Left ventricle myocardium inferior (tissue), 1 donor: ENCODE data around the gene ACBD5. TPM values are rescaled to one million over a fixed set of nuclear protein-coding genes. Genes with fewer than 3 reads are reported as not detected.
"Not testable (repeated sequence)": the region's sequence is repeated elsewhere in the genome, so short reads cannot be mapped to it uniquely, and the experiment has no call there.

ENCODE experiments used
- DNase-seq: peaks from one replicate; pipeline ENCODE4 v3.0.0-alpha.2; 2020
- H3K27ac ChIP-seq: fragments of 200-600 bp; replicated peaks from 2 replicates; pipeline ENCODE4 v1.8.0; 2021
- H3K27me3 ChIP-seq: fragments of 200-600 bp; 2 replicates; pipeline ENCODE4 v1.8.0; 2021; ENCODE audit warnings: low read depth
- H3K36me3 ChIP-seq: fragments of 200-600 bp; 2 replicates; pipeline ENCODE4 v1.8.0; 2021
- H3K4me1 ChIP-seq: fragments of 200-600 bp; 2 replicates; pipeline ENCODE4 v1.8.0; 2021
- H3K4me3 ChIP-seq: fragments of 200-600 bp; 2 replicates; pipeline ENCODE4 v1.8.0; 2021; ENCODE audit warnings: mild to moderate bottlenecking, moderate library complexity
- H3K9me3 ChIP-seq: fragments of 200-600 bp; replicated peaks from 2 replicates; pipeline ENCODE4 v1.8.0; 2021
- intact Hi-C: fragments of 100-400 bp; cut with micrococcal nuclease; formaldehyde crosslinking; loops from one replicate; pipeline ENCODE4 v1.11.0; 2022
- long read RNA-seq: library from polyadenylated mRNA; unstranded; transcript quantifications from one replicate; pipeline ENCODE4 v2.0.0, GENCODE V29; 2021
- total RNA-seq: library from RNA; stranded (reverse); fragmentation: NEBNext Ultra II Directional; extraction: Animal tissue kit (Norgen Biotek cat#: 25700); gene quantifications from one replicate; pipeline ENCODE4 v1.2.1, GENCODE V29; 2021
- TF ChIP-seq, protein P1 (sequence below): fragments of 200-600 bp; IDR thresholded peaks from 2 replicates; pipeline ENCODE4 v1.8.0; 2021; ENCODE audit warnings: antibody characterized with exemption, mild to moderate bottlenecking, borderline replicate concordance
- donor health status: DM: no; HTN: yes; CAD: no; lungs with severe emphysema.

The ACBD5 gene, protein sequence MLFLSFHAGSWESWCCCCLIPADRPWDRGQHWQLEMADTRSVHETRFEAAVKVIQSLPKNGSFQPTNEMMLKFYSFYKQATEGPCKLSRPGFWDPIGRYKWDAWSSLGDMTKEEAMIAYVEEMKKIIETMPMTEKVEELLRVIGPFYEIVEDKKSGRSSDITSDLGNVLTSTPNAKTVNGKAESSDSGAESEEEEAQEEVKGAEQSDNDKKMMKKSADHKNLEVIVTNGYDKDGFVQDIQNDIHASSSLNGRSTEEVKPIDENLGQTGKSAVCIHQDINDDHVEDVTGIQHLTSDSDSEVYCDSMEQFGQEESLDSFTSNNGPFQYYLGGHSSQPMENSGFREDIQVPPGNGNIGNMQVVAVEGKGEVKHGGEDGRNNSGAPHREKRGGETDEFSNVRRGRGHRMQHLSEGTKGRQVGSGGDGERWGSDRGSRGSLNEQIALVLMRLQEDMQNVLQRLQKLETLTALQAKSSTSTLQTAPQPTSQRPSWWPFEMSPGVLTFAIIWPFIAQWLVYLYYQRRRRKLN
- total RNA-seq = 64.0 TPM
- long read RNA-seq, full-length matches to known transcripts = 142 of 189 reads
- long read RNA-seq, partial matches to known transcripts = 10 of 189 reads
- long read RNA-seq, other reads (novel, unspliced or antisense) = 37 of 189 reads

DNA sequence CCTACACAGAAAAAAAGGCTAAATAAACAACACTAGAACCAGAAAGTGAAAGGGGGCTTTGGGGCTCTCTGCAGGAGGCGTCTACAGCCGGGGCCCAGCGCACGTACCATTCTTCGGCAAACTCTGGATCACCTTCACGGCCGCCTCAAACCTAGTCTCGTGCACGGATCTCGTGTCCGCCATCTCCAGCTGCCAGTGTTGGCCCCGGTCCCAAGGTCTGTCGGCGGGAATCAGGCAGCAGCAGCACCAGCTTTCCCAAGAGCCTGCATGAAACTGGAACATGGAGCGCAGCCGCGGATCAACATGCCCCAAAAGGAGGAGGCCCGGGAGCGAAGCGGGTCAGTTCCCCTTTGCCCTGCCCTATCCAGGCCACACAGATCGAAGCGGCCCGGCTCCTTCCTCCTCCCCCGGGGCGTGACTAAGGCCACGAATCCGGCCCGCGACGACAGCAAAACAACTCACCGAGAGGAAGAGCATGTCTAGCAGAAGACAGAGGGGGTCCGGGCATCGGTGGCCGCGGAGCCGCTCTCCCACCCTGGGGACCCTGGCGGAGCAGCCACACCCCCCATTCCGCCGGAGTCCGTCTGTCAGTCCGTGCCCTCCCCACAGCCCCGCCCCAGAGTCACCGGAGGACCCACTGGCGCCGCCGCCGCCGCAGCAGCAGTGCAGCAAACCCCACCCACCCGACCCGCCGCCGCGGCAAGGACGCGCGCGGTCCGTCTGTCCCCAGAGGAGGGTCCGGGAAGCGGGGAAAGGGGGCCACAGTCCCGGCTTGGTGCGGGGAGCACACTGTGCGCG is at the start of gene ACBD5:
ACBD5 (minus strand) TSS at position 586 of the 798 bp plus-strand sequence; CDS start at position 477, 109 bp downstream.
- no peaks in the 10 kb centered on the region for H3K9me3 ChIP-seq
- peaks cover 64% of the 10 kb centered on the region for H3K4me1 ChIP-seq
- H3K27ac ChIP-seq = peak within 1 kb of the TSS; percentile 99
- H3K4me3 ChIP-seq = peak within 1 kb of the TSS; percentile 87
- H3K27me3 ChIP-seq = no peaks in the 10 kb centered on the region
- TF ChIP-seq, protein P1, sequence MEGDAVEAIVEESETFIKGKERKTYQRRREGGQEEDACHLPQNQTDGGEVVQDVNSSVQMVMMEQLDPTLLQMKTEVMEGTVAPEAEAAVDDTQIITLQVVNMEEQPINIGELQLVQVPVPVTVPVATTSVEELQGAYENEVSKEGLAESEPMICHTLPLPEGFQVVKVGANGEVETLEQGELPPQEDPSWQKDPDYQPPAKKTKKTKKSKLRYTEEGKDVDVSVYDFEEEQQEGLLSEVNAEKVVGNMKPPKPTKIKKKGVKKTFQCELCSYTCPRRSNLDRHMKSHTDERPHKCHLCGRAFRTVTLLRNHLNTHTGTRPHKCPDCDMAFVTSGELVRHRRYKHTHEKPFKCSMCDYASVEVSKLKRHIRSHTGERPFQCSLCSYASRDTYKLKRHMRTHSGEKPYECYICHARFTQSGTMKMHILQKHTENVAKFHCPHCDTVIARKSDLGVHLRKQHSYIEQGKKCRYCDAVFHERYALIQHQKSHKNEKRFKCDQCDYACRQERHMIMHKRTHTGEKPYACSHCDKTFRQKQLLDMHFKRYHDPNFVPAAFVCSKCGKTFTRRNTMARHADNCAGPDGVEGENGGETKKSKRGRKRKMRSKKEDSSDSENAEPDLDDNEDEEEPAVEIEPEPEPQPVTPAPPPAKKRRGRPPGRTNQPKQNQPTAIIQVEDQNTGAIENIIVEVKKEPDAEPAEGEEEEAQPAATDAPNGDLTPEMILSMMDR = peak; percentile 15
- intact Hi-C loops = no loop called here
- DNase-seq = peak; percentile 91
- no peaks in the 10 kb centered on the region for H3K36me3 ChIP-seq

DNA sequence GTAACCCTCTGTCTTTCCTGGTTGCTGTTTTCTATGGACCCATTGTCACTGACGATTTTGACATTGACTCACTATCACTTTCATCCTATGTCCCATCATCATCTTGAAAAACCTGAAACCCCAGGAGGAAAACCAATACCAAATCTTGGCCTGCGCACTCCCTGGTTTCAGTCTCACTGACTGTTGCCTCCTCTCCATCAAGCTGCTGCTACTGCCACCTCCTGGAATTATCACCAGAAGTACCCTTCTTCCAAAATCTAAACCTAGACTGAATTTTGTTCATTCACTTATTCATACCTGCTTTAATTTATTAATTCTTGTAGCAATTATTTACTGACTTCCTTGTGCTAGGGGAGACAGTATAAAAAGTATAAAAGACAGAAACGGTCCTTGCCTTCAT is 44.5 kb upstream of the ACBD5 start:
- TF ChIP-seq, protein P1 = peak; percentile 63
- intact Hi-C loops = no loop called here
- Histone ChIP-seq H3K4me3 (no peak overlapping the region), H3K27me3 (no peaks in the 10 kb centered on the region), H3K27ac (no peak overlapping the region), H3K4me1 (no peaks in the 10 kb centered on the region), H3K9me3 (no peaks in the 10 kb centered on the region), H3K36me3 (no peaks in the 10 kb centered on the region)
- DNase-seq = no peak

DNA sequence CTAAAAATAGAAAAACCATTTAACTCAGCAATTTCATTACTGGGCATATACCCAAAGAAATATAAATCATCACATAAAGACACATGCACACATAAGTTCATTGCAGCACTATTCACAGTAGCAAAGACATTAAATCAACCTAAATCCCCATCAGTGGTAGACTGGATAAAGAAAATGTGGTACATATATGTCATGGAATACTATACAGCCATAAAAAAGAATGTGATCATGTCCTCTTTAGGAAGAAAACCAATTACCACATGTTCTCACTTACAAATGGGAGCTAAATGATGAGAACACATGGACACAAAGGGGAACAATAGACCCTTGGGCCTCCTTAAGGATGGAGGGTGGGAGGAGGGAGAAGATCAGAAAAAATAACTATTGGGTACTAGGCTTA is 36.0 kb upstream of the ACBD5 start:
- H3K27me3 ChIP-seq = no peaks in the 10 kb centered on the region
- TF ChIP-seq, protein P1 = no peak

DNA sequence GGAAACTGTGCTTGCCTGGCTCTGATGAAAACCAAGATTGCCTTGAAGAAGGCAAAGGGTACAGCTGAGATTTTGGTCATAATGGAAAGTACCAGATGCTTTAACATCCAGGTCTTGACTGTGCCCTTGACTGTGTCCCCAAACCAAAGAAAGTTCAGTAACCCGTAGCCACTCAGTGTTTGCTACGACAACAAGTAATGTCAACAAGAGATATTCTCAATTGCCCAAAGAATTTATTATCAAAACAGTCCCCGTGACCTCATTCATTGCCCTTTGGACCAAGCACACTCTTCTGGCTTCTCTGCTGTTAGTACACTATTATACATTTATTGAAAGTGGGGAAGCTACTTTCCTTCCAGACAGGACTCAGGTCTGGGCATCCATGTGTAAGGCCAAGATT is 25.4 kb upstream of the ACBD5 start:
- H3K36me3 ChIP-seq, H3K27ac ChIP-seq, H3K4me1 ChIP-seq, H3K4me3 ChIP-seq, DNase-seq, H3K9me3 ChIP-seq, intact Hi-C loops: not testable (repeated sequence)
- H3K27me3 ChIP-seq = peaks cover 11% of the 10 kb centered on the region

More for the DNA sequence above, 36.0 kb upstream of the ACBD5 start:
- no peak for DNase-seq
- Histone ChIP-seq H3K36me3 (no peaks in the 10 kb centered on the region), H3K4me1 (no peaks in the 10 kb centered on the region), H3K4me3 (no peak overlapping the region), H3K27ac (no peak overlapping the region), H3K9me3 (peaks cover 4% of the 10 kb centered on the region)
- intact Hi-C loops = no loop called here

DNA sequence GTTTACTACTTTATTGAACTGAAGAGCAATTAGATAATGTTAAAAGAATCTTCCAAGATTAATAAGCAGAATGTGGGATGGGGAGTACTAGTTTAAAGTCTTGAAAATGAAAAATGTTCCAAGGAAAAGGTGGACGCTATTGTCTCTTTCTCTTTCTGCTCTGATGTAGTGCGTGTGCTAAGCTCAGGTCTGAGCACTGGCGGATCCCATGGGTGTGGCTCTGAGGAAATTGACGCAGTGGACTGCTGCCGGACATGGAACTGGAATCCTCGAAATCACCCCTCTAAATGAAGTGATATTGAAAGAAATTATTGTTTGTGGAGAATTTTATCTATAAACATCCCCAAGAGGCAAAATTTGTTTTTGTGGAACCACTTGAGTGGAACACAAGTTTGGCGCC is 22.2 kb upstream of the ACBD5 start:
- H3K9me3 ChIP-seq, H3K36me3 ChIP-seq, H3K4me3 ChIP-seq, intact Hi-C loops, DNase-seq: not testable (repeated sequence)
- Histone ChIP-seq H3K27ac (peak overlapping the region; percentile 55), H3K27me3 (peaks cover 41% of the 10 kb centered on the region), H3K4me1 (peaks cover 12% of the 10 kb centered on the region)
